C4-2B (cell line): ENCODE measurements around the gene SYT1.

Source experiments
- CTCF ChIP-seq: fragments of 450-650 bp; conservative IDR thresholded peaks from 2 replicates; pipeline ENCODE4 v1.5.1; 2017; ENCODE audit warnings: mild to moderate bottlenecking
- ZFX ChIP-seq: fragments of 450-650 bp; IDR thresholded peaks from 2 replicates; pipeline ENCODE4 v1.6.1; 2017

- no peak for TF ChIP-seq CTCF
- no peak for TF ChIP-seq ZFX
These were observed 6.0 kb downstream of the SYT1 start for GRCh38 chr12:78870539-78870938.
